ENCODE data around the gene CDSN. TPM values are rescaled to one million over a fixed set of nuclear protein-coding genes. Genes with fewer than 3 reads are reported as not detected.
"Not testable (repeated sequence)": the region's sequence is repeated elsewhere in the genome, so short reads cannot be mapped to it uniquely, and the experiment has no call there.

Gene CDSN
- total RNA-seq, 1 experiment from 2014 or later: 0.12 TPM

- H4K20me1 ChIP-seq (ENCODE audit: insufficient read depth); H2AFZ ChIP-seq (ENCODE audit: low read depth, low read length, poor library complexity, severe bottlenecking); H3K9me2 ChIP-seq (ENCODE audit: insufficient read depth); H3K4me2 ChIP-seq (ENCODE audit: low read length); POLR2A ChIA-PET; RAD21 ChIA-PET (ENCODE audit: low non-redundant PET in 1 of 2, low total read pairs in 2 of 2, uncharacterized antibody in 2 of 2, unreplicated experiment in 2 of 2); ATAC-seq; intact Hi-C loops (cut with micrococcal nuclease); CTCF ChIA-PET; H3K9me3 ChIP-seq (ENCODE audit: control insufficient read depth in 1 of 2, insufficient read depth in 1 of 2, low read depth in 1 of 2, low read length in 2 of 2); H3K4me3 ChIP-seq (replicated peaks in 1 of 2; ENCODE audit: low read depth in 1 of 2, low read length in 2 of 2); H3K27ac ChIP-seq (ENCODE audit: low read depth, low read length); H3K27me3 ChIP-seq (ENCODE audit: insufficient read depth, low read length); H3K79me2 ChIP-seq (ENCODE audit: insufficient read depth, low read length); DNase-seq (ENCODE audit: low read depth, low spot score); H3K9ac ChIP-seq (ENCODE audit: low read length); BruUV-seq (replicated peaks): not testable (repeated sequence)
- H3K4me1 ChIP-seq (ENCODE audit: control insufficient read depth in 1 of 2, insufficient read depth in 2 of 2, low read length in 2 of 2): peaks cover 9 to 19% of the 10 kb centered on the region in 2 experiments; a peak in 3 of 4 replicates
- peaks cover 3 to 12% of the 10 kb centered on the region in 2 experiments; a peak in 3 of 4 replicates for H3K36me3 ChIP-seq (ENCODE audit: control insufficient read depth in 1 of 2, insufficient read depth in 2 of 2, low read length in 2 of 2)
Observed at GRCh38 chr6:31165064-31165832, 45.0 kb upstream of the CDSN start.

DNA sequence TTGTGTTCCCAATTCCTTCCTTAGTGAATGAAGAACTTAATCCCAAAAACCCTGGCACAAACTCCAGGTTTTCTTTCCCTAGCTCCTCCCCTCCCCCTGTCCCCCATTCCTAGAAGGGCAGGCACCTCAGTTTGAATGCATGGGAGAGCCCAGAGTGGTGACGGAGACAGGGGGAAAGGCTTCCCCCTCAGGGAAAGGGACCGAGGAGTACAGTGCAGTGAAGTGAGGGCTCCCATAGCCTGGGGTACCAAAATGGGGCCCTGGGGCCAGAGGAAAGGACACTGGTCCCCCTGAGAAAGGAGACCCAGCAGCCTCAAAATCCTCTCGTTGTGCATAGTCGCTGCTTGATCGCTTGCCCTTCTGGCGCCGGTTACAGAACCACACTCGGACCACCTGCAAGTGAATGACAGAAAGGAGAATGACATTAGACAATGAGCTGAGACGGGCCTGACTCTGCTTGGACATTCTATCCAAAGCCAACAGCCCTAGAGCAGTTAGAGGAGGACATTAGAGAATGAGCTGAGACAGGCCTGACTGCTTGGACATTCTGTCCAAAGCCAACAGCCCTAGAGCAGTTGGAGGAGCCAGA lies 44.3 kb upstream of the CDSN start:
- H3K9me2 ChIP-seq (ENCODE audit: insufficient read depth); intact Hi-C loops (cut with micrococcal nuclease); H3K4me3 ChIP-seq (replicated peaks in 1 of 2; ENCODE audit: low read depth in 1 of 2, low read length in 2 of 2); POLR2A ChIA-PET; H3K9me3 ChIP-seq (ENCODE audit: control insufficient read depth in 1 of 2, insufficient read depth in 1 of 2, low read depth in 1 of 2, low read length in 2 of 2); CTCF ChIA-PET; DNase-seq (ENCODE audit: low read depth, low spot score); RAD21 ChIA-PET (ENCODE audit: low non-redundant PET in 1 of 2, low total read pairs in 2 of 2, uncharacterized antibody in 2 of 2, unreplicated experiment in 2 of 2); H3K4me2 ChIP-seq (ENCODE audit: low read length); H3K79me2 ChIP-seq (ENCODE audit: insufficient read depth, low read length); BruUV-seq (replicated peaks); H4K20me1 ChIP-seq (ENCODE audit: insufficient read depth); H3K27me3 ChIP-seq (ENCODE audit: insufficient read depth, low read length); H2AFZ ChIP-seq (ENCODE audit: low read depth, low read length, poor library complexity, severe bottlenecking); H3K9ac ChIP-seq (ENCODE audit: low read length); H3K27ac ChIP-seq (ENCODE audit: low read depth, low read length); ATAC-seq: not testable (repeated sequence)
- H3K4me1 ChIP-seq (ENCODE audit: control insufficient read depth in 1 of 2, insufficient read depth in 2 of 2, low read length in 2 of 2): peaks cover 7 to 16% of the 10 kb centered on the region in 2 experiments; a peak in 3 of 4 replicates
- H3K36me3 ChIP-seq (ENCODE audit: control insufficient read depth in 1 of 2, insufficient read depth in 2 of 2, low read length in 2 of 2): peaks cover 3 to 12% of the 10 kb centered on the region in 2 experiments; a peak in 3 of 4 replicates
